Measurements from ENCODE around the gene MLST8.
A peak's percentile ranks its signal among the peaks of the same experiment; 100 is the strongest.

Gene MLST8

GRCh38 chr16:2223221-2223941 lies 18.1 kb downstream of the MLST8 start, which contains the start of gene E4F1:
E4F1 (plus strand) TSS chr16:2223591; CDS start chr16:2223614, 23 bp downstream.
- POLR2A ChIA-PET: interaction anchor here (0.6 to 5.4 kb wide), 5 partner anchors 8 to 47 kb away, joined by 4 to 34 read pairs (median 4); partner anchors contain the start of genes DNASE1L2, ECI1 and PGP
- CTCF ChIA-PET: no interaction called here
- no peak for TF ChIP-seq TARDBP (IDR thresholded peaks at IDR 0.05)
- TF ChIP-seq, protein P1, sequence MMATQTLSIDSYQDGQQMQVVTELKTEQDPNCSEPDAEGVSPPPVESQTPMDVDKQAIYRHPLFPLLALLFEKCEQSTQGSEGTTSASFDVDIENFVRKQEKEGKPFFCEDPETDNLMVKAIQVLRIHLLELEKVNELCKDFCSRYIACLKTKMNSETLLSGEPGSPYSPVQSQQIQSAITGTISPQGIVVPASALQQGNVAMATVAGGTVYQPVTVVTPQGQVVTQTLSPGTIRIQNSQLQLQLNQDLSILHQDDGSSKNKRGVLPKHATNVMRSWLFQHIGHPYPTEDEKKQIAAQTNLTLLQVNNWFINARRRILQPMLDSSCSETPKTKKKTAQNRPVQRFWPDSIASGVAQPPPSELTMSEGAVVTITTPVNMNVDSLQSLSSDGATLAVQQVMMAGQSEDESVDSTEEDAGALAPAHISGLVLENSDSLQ (IDR thresholded peaks at IDR 0.05): peak; percentile 99
- DNase-seq (ENCODE audit: extremely low spot score): peak; percentile 99

- peak; percentile 45 for DNase-seq (ENCODE audit: extremely low spot score)
- ChIA-PET POLR2A (interaction anchor here (0.6 to 5.4 kb wide), 7 partner anchors 9 to 260 kb away, joined by 3 to 34 read pairs (median 4); partner anchors contain the start of genes DNASE1L2, ECI1, PGP and RPS2), CTCF (no interaction called here)
- TF ChIP-seq TARDBP (IDR thresholded peaks at IDR 0.05): no peak
- no peak for TF ChIP-seq SP1 (IDR thresholded peaks at IDR 0.05)
- no peak for TF ChIP-seq L3MBTL2 (conservative IDR thresholded peaks at IDR 0.05)
- no peak for TF ChIP-seq ELF4 (IDR thresholded peaks at IDR 0.05)
- no peak for TF ChIP-seq FOXM1 (IDR thresholded peaks at IDR 0.05; ENCODE audit: borderline replicate concordance)
- no peak for TF ChIP-seq ZNF384 (IDR thresholded peaks at IDR 0.05)
- no peak for TF ChIP-seq ARNT (IDR thresholded peaks at IDR 0.05)
- no peak for TF ChIP-seq SUZ12 (IDR thresholded peaks at IDR 0.05)
- TF ChIP-seq CTBP1 (IDR thresholded peaks at IDR 0.05; ENCODE audit: borderline replicate concordance): no peak
- no peak for TF ChIP-seq NFRKB (IDR thresholded peaks at IDR 0.05)
- TF ChIP-seq BHLHE40 (IDR thresholded peaks at IDR 0.05; ENCODE audit: borderline replicate concordance): no peak
Observed at GRCh38 chr16:2223942-2224486, 18.8 kb downstream of the MLST8 start.

- no peak for TF ChIP-seq SUZ12 (IDR thresholded peaks at IDR 0.05)
- no peak for TF ChIP-seq SP1 (IDR thresholded peaks at IDR 0.05)
- no peak for TF ChIP-seq LEF1 (IDR thresholded peaks at IDR 0.05; ENCODE audit: borderline replicate concordance)
- TF ChIP-seq ZNF384 (IDR thresholded peaks at IDR 0.05): no peak
- TF ChIP-seq, protein P1 (IDR thresholded peaks at IDR 0.05): no peak
- TF ChIP-seq TARDBP (IDR thresholded peaks at IDR 0.05): no peak
- no peak for TF ChIP-seq HDGF (IDR thresholded peaks at IDR 0.05; ENCODE audit: borderline replicate concordance)
- no peak for TF ChIP-seq FOXK2 (IDR thresholded peaks at IDR 0.05)
- TF ChIP-seq CTBP1 (IDR thresholded peaks at IDR 0.05; ENCODE audit: borderline replicate concordance): no peak
- ChIA-PET CTCF (no interaction called here), POLR2A (interaction anchor here (1.0 to 5.4 kb wide), 4 partner anchors 11 to 71 kb away, joined by 3 to 34 read pairs (median 3); partner anchors contain the start of genes ECI1, PGP and TRAF7)
- DNase-seq (ENCODE audit: extremely low spot score): no peak
Observed at GRCh38 chr16:2226245-2226793, 21.1 kb downstream of the MLST8 start.

DNA sequence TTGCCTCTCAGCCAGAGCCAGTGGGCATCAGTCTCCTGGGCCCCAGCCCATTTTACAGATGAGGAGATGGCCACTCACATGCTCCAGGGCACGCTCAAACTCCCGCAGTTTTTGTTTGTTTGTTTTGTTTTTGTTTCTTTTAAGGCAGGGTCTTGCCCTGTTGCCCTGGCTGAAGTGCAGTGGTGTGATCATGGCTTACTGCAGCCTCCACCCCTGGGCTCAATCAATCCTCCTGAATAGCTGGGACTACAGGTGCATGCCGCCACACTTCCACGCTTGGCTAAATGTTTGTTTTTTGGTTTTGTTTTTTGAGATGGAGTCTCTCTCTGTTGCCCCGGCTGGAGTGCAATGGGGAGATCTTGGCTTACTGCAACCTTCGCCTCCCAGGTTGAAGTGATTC lies 21.7 kb downstream of the MLST8 start:
- no peak for DNase-seq (ENCODE audit: extremely low spot score)
- ChIA-PET CTCF (no interaction called here), POLR2A (interaction anchor here (1.0 to 5.4 kb wide), 4 partner anchors 12 to 72 kb away, joined by 3 to 34 read pairs (median 4); partner anchors contain the start of genes ECI1, PGP and TRAF7)

GRCh38 chr16:2228161-2228824 lies 23.0 kb downstream of the MLST8 start:
- TF ChIP-seq FOXK2 (IDR thresholded peaks at IDR 0.05) (no peak), ZNF384 (IDR thresholded peaks at IDR 0.05) (no peak), SP1 (IDR thresholded peaks at IDR 0.05) (no peak), CTBP1 (IDR thresholded peaks at IDR 0.05; ENCODE audit: borderline replicate concordance) (no peak), ARNT (IDR thresholded peaks at IDR 0.05) (no peak), SUZ12 (IDR thresholded peaks at IDR 0.05) (no peak), FOXM1 (IDR thresholded peaks at IDR 0.05; ENCODE audit: borderline replicate concordance) (no peak), L3MBTL2 (conservative IDR thresholded peaks at IDR 0.05) (no peak), BHLHE40 (IDR thresholded peaks at IDR 0.05; ENCODE audit: borderline replicate concordance) (no peak), FOXA1 (IDR thresholded peaks at IDR 0.05) (no peak), HDGF (IDR thresholded peaks at IDR 0.05; ENCODE audit: borderline replicate concordance) (no peak), NFRKB (IDR thresholded peaks at IDR 0.05) (no peak)
- TF ChIP-seq, protein P1 (IDR thresholded peaks at IDR 0.05): no peak
- POLR2A ChIA-PET: interaction anchor here (2.2 kb wide), 1 partner anchor 23 kb away, joined by 6 read pairs; the partner anchor contains the start of gene ECI1
- CTCF ChIA-PET: no interaction called here
- DNase-seq (ENCODE audit: extremely low spot score): no peak

More for the DNA sequence above, 21.7 kb downstream of the MLST8 start:
- no peak for TF ChIP-seq ARNT (IDR thresholded peaks at IDR 0.05)
- TF ChIP-seq SUZ12 (IDR thresholded peaks at IDR 0.05): no peak
- TF ChIP-seq NFRKB (IDR thresholded peaks at IDR 0.05): no peak
- TF ChIP-seq LEF1 (IDR thresholded peaks at IDR 0.05; ENCODE audit: borderline replicate concordance): no peak
- TF ChIP-seq TARDBP (IDR thresholded peaks at IDR 0.05): no peak

DNA sequence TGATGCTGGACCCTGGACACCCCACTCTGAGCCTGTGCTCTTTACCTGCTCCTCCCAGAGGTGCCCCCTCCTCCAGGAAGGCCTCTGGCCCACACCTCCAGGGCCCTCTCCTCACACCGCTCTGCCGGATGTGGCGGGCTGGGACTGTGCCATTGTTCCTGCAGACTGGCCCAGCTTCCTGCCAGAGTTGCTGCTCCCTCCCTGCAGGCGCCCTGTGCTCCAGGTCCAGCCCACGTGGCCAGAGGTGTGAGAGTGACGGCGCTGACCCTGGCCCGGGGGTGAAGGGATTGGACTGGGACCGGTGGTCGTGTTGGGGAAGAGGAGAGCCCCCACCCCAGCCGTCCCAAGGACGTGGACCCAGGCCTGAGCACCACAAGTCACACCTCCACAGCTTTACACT lies 23.8 kb downstream of the MLST8 start:
- TF ChIP-seq L3MBTL2 (conservative IDR thresholded peaks at IDR 0.05) (no peak), HDGF (IDR thresholded peaks at IDR 0.05; ENCODE audit: borderline replicate concordance) (no peak), FOXK2 (IDR thresholded peaks at IDR 0.05) (no peak), BHLHE40 (IDR thresholded peaks at IDR 0.05; ENCODE audit: borderline replicate concordance) (no peak), TARDBP (IDR thresholded peaks at IDR 0.05) (no peak), SUZ12 (IDR thresholded peaks at IDR 0.05) (no peak), LEF1 (IDR thresholded peaks at IDR 0.05; ENCODE audit: borderline replicate concordance) (no peak), FOXA1 (IDR thresholded peaks at IDR 0.05) (no peak), ARNT (IDR thresholded peaks at IDR 0.05) (no peak), NFRKB (IDR thresholded peaks at IDR 0.05) (no peak), ELF4 (IDR thresholded peaks at IDR 0.05) (no peak), CTBP1 (IDR thresholded peaks at IDR 0.05; ENCODE audit: borderline replicate concordance) (no peak), SP1 (IDR thresholded peaks at IDR 0.05) (no peak)
- TF ChIP-seq, protein P1 (IDR thresholded peaks at IDR 0.05): no peak
- POLR2A ChIA-PET: interaction anchor here (2.2 kb wide), 1 partner anchor 23 kb away, joined by 6 read pairs; the partner anchor contains the start of gene ECI1
- CTCF ChIA-PET: no interaction called here
- DNase-seq (ENCODE audit: extremely low spot score): no peak
